Endothelial cell of umbilical vein (primary cell): Measurements from ENCODE around the gene CRTC1. TPM values are rescaled to one million over a fixed set of nuclear protein-coding genes. Genes with fewer than 3 reads are reported as not detected.

ENCODE experiments used
- BruUV-seq: library from RNA; stranded (reverse); fragments of 400-500 nt; replicated peaks from 2 replicates; lab custom pipeline; 2021; lab: Mats Ljungman, UMichigan
- CTCF ChIA-PET: fragments of 300-600, 350-600 bp; sonication (Branson Sonifier 250); formaldehyde crosslinking; loops from one replicate; lab custom pipeline; 2021; ENCODE audit warnings: antibody characterized with exemption, inconsistent platforms; lab: Charles Lee
- POLR2A ChIA-PET: fragments of 300-600, 350-600 bp; sonication (Branson Sonifier 250); formaldehyde crosslinking; loops from one replicate; lab custom pipeline; 2021; ENCODE audit warnings: antibody characterized with exemption, inconsistent platforms; lab: Charles Lee
- DNase-seq: peaks from one replicate; pipeline ENCODE4 v3.0.0-alpha.2; 2011; ENCODE audit warnings: low read depth, low spot score
- FAIRE-seq: peaks from 2 replicates; lab custom pipeline; 2011; peaks lifted over from hg19 to GRCh38; lab: Jason Lieb, UNC
- H2AFZ ChIP-seq: 2 replicates; pipeline ENCODE4 v1.6.0; 2012; ENCODE audit warnings: low read depth, low read length, control low read depth, inconsistent platforms
- H3K27ac ChIP-seq: 2 replicates; pipeline ENCODE4 v1.5.1; 2011; ENCODE audit warnings: low read depth, mild to moderate bottlenecking, control low read depth, low read length, moderate library complexity; ENCODE audit not compliant: insufficient read depth
- H3K27me3 ChIP-seq, 2 experiments: 2 replicates each; pipeline versions ENCODE4 v1.6.0 to v1.6.1; 2011; ENCODE audit warnings: low read length in 2 of 2, mixed read lengths in 1 of 2; ENCODE audit not compliant: control insufficient read depth in 2 of 2, insufficient read depth in 2 of 2
- H3K36me3 ChIP-seq, 2 experiments: 2 replicates in 1 of 2; 3 replicates in 1 of 2; pipeline ENCODE4 v1.5.1; 2011; ENCODE audit warnings: low read length in 2 of 2, mild to moderate bottlenecking in 1 of 2, moderate library complexity in 1 of 2; ENCODE audit not compliant: control insufficient read depth in 2 of 2, insufficient read depth in 2 of 2; ENCODE audit errors: extremely low read depth in 1 of 2
- H3K4me1 ChIP-seq: 3 replicates; pipeline ENCODE4 v1.5.1; 2011; ENCODE audit warnings: mild to moderate bottlenecking, low read length; ENCODE audit not compliant: control insufficient read depth, insufficient read depth; ENCODE audit errors: extremely low read depth
- H3K4me2 ChIP-seq: 2 replicates; pipeline ENCODE4 v1.6.1; 2011; ENCODE audit warnings: low read length, control low read depth, mixed read lengths; ENCODE audit not compliant: insufficient read depth
- H3K4me3 ChIP-seq, 3 experiments: fragments of 200-600 bp in 1 of 3; sonication (generic), shearing (Covaris generic) in 1 of 3; replicated peaks in 1 of 3; 2 replicates each; pipeline ENCODE4 v1.5.1; 2011 to 2016; ENCODE audit warnings: control low read depth in 3 of 3, low read length in 3 of 3, mild to moderate bottlenecking in 2 of 3, inconsistent platforms in 1 of 3, low read depth in 1 of 3, moderate library complexity in 1 of 3; ENCODE audit not compliant: insufficient read depth in 1 of 3
- H3K79me2 ChIP-seq: 2 replicates; pipeline ENCODE4 v1.6.0; 2012; ENCODE audit warnings: low read length, inconsistent platforms; ENCODE audit not compliant: control insufficient read depth, insufficient read depth
- H3K9ac ChIP-seq: replicated peaks from 2 replicates; pipeline ENCODE3; 2011; ENCODE audit warnings: low read length, control low read depth; ENCODE audit not compliant: insufficient read depth; ENCODE audit errors: extremely low read depth
- H3K9me1 ChIP-seq: replicated peaks from 3 replicates; pipeline ENCODE4 v1.6.0; 2011; ENCODE audit warnings: mild to moderate bottlenecking, low read length; ENCODE audit not compliant: control insufficient read depth, insufficient read depth; ENCODE audit errors: extremely low read depth
- H3K9me3 ChIP-seq: replicated peaks from 2 replicates; pipeline ENCODE4 v1.5.1; 2012; ENCODE audit warnings: low read length, inconsistent platforms; ENCODE audit not compliant: control insufficient read depth, insufficient read depth
- H4K20me1 ChIP-seq: replicated peaks from 2 replicates; pipeline ENCODE3; 2011; ENCODE audit warnings: mild to moderate bottlenecking, low read length; ENCODE audit not compliant: control insufficient read depth, insufficient read depth; ENCODE audit errors: extremely low read depth
- CTCF ChIP-seq, 2 donors: IDR thresholded peaks; 1 replicate in 1 of 2; 2 replicates in 1 of 2; pipeline ENCODE4 v1.5.1; 2011; ENCODE audit warnings: low read length in 2 of 2, mild to moderate bottlenecking in 2 of 2, moderate library complexity in 2 of 2, control low read depth in 1 of 2, inconsistent platforms in 1 of 2, low read depth in 1 of 2; ENCODE audit not compliant: insufficient read depth in 1 of 2; ENCODE audit errors: extremely low read depth in 1 of 2
- EZH2 ChIP-seq: IDR thresholded peaks from 2 replicates; pipeline ENCODE4 v1.6.1; 2012; ENCODE audit warnings: borderline replicate concordance, low read depth, mild to moderate bottlenecking, moderate library complexity, low read length, inconsistent platforms; ENCODE audit not compliant: severe bottlenecking
- FOS ChIP-seq: IDR thresholded peaks from 2 replicates; pipeline ENCODE4 v1.6.1; 2011; ENCODE audit warnings: mild to moderate bottlenecking, low read length, moderate library complexity, borderline replicate concordance; ENCODE audit not compliant: insufficient read depth
- GATA2 ChIP-seq: IDR thresholded peaks from 2 replicates; pipeline ENCODE4 v1.7.0; 2011; ENCODE audit warnings: low read depth, mild to moderate bottlenecking, moderate library complexity, mixed read lengths, low read length; ENCODE audit not compliant: insufficient read length, insufficient read depth
- JUN ChIP-seq: IDR thresholded peaks from 2 replicates; pipeline ENCODE4 v1.6.1; 2011; ENCODE audit warnings: borderline replicate concordance, low read depth; ENCODE audit not compliant: insufficient read length, insufficient read depth
- MAX ChIP-seq: IDR thresholded peaks from 2 replicates; pipeline ENCODE4 v1.6.1; 2011; ENCODE audit not compliant: insufficient read depth, insufficient read length
- MYC ChIP-seq: IDR thresholded peaks from one replicate; pipeline ENCODE4 v1.6.1; 2011; ENCODE audit warnings: mild to moderate bottlenecking, low read depth, low read length
- POLR2A ChIP-seq: IDR thresholded peaks from 2 replicates; pipeline ENCODE4 v1.6.1; 2012; ENCODE audit warnings: low read depth, mild to moderate bottlenecking, control low read depth, low read length
- POLR2AphosphoS5 ChIP-seq: IDR thresholded peaks from 2 replicates; pipeline ENCODE4 v1.6.1; 2012; ENCODE audit warnings: low read depth, mild to moderate bottlenecking, control low read depth, low read length, moderate library complexity; ENCODE audit not compliant: insufficient read depth
- dilution Hi-C: fragments of 300-500 bp; cut with MboI; formaldehyde crosslinking; loops from one replicate; pipeline ENCODE4 v1.15.0; 2019; ENCODE audit warnings: low sequenced_read_pairs; ENCODE audit not compliant: extremely low pct_ligation_motif_present
- intact Hi-C: fragments of 100-400 bp; cut with micrococcal nuclease; formaldehyde crosslinking; loops from one replicate; pipeline ENCODE4 v1.10.0; 2022
- polyA plus RNA-seq, 4 experiments: library from polyadenylated mRNA; depleted of rRNA in 3 of 4; stranded (reverse) in 3 of 4; unstranded in 1 of 4; fragments of >200 nt; gene quantifications; 2 replicates each; pipeline versions ENCODE4 v1.2.1 to v1.2.3, GENCODE V29; 2011 to 2012; ENCODE audit warnings: missing spikeins in 1 of 4
- total RNA-seq: library from RNA; stranded (reverse); gene quantifications from 2 replicates; pipeline ENCODE4 v1.2.3, GENCODE V29; 2021

Gene CRTC1
- total and polyA plus RNA-seq, 2 donors (not counting 3 experiments of a cell fraction or from before 2014, with no cell fraction given), result 4.2 to 11.4 TPM

- no peak overlapping the region for H3K4me2 ChIP-seq
- peaks cover 50 to 51% of the 10 kb centered on the region in 2 experiments for H3K27me3 ChIP-seq
- BruUV-seq, result no TSS peak
- H3K36me3 ChIP-seq, result no peaks in the 10 kb centered on the region
- no peak overlapping the region for H3K27ac ChIP-seq
- no peaks in the 10 kb centered on the region for H4K20me1 ChIP-seq
- H2AFZ ChIP-seq, result no peak overlapping the region
- ChIA-PET CTCF (interaction anchor here (0.9 kb wide), 1 partner anchor 196 kb away, joined by 3 read pairs; no protein-coding TSS in a partner anchor), POLR2A (no interaction called here)
- H3K79me2 ChIP-seq, result no peaks in the 10 kb centered on the region
- no peaks in the 10 kb centered on the region for H3K9me3 ChIP-seq
- no peaks in the 10 kb centered on the region for H3K4me1 ChIP-seq
- DNase-seq, result no peak
- H3K4me3 ChIP-seq, result no peak overlapping the region
- no peak for FAIRE-seq
- TF ChIP-seq EZH2 (no peak), FOS (no peak), JUN (no peak), POLR2AphosphoS5 (no peak), POLR2A (no peak), CTCF (IDR thresholded peaks at IDR 0.05; ENCODE audit: extremely low read depth in 1 of 2, insufficient read depth in 1 of 2, low read depth in 1 of 2, low read length in 2 of 2) (no peak), MYC (no peak), GATA2 (no peak), MAX (no peak)
- dilution Hi-C loops, result no loop called here
- intact Hi-C loops, result loop anchor here (5.0 kb wide), 1 partner anchor 57 kb away; no protein-coding TSS in a partner anchor
- no peaks in the 10 kb centered on the region for H3K9me1 ChIP-seq
- no peak overlapping the region for H3K9ac ChIP-seq
These were observed 106.5 kb downstream of the CRTC1 start for GRCh38 chr19:18789883-18790565.
